ENCODE measurements around the gene SH2D3C. TPM values are rescaled to one million over a fixed set of nuclear protein-coding genes. Genes with fewer than 3 reads are reported as not detected.

Gene SH2D3C
- total and polyA plus RNA-seq, 2 of the 8 experiments (the other 6 are each of a cell fraction or from before 2014, with no cell fraction given): 6.4 to 8.1 TPM

DNA sequence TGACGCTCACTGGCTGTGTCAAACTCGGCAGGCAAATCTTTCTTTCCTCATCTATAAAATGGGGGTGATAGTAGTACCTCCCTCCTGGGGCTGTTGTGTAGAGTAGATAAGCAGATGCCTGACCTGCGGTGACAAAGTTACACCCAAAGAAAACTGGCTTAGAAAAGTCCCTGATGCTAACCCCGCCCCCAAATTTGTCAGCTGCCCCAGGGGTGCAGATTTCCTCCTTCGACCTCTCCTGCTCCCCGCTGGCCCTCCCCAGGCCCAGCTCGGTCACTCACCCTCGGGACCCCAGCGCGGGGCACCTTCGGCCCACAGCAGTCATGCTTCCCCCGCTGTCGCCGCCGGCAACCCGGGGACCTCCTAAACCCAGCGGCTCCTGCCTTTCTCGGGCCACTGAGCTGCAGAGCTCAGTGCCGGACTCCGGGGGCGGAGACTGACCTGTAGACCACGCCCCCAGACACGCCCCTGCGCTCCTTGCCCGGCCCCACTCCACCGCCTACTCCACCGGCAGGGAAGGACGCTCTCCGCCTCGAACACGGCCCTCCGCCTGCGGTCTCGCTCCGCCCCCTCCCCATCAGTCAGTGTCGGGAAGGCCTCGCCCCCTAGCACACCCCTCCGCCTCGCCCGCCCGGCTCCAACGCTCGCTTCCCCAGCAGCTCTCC, 7.4 kb downstream of the SH2D3C start (continued):
- TF ChIP-seq SUZ12 (IDR thresholded peaks at IDR 0.05; ENCODE audit: low read length): no peak
- no peak for TF ChIP-seq MAFK (IDR thresholded peaks at IDR 0.05; ENCODE audit: low read depth, low read length)
- TF ChIP-seq POLR2A (IDR thresholded peaks at IDR 0.05; ENCODE audit: control extremely low read depth in 1 of 2, low read depth in 2 of 2, low read length in 2 of 2): no peak
- no peak for TF ChIP-seq HDAC2 (IDR thresholded peaks at IDR 0.05; ENCODE audit: borderline replicate concordance in 1 of 2, low read depth in 2 of 2, low read length in 2 of 2)
- TF ChIP-seq FOSL1 (IDR thresholded peaks at IDR 0.05; ENCODE audit: insufficient read depth, low read depth, low read length): no peak
- TF ChIP-seq EGR1 (IDR thresholded peaks at IDR 0.05; ENCODE audit: borderline replicate concordance, low read depth, low read length): no peak
- 0 out of 2 replicates have a peak, but pooled peaks have one; percentile 33 for TF ChIP-seq TBP (IDR thresholded peaks at IDR 0.05; ENCODE audit: low read depth, low read length)
- TF ChIP-seq ATF2 (IDR thresholded peaks at IDR 0.05; ENCODE audit: low read length): no peak
- no peak for TF ChIP-seq RBBP5 (IDR thresholded peaks at IDR 0.05; ENCODE audit: borderline replicate concordance, low read depth, low read length)
- TF ChIP-seq TAF1 (IDR thresholded peaks at IDR 0.05; ENCODE audit: low read depth, low read length): no peak
- TF ChIP-seq CREB1 (IDR thresholded peaks at IDR 0.05): no peak; the same call in 1 of the 2 replicates
- TF ChIP-seq CHD1 (IDR thresholded peaks at IDR 0.05; ENCODE audit: low read depth, low read length): no peak
- peak; percentile 28 for TF ChIP-seq ASH2L (IDR thresholded peaks at IDR 0.05; ENCODE audit: low read length)
- TF ChIP-seq JUND (IDR thresholded peaks at IDR 0.05; ENCODE audit: low read length): no peak
- no peak for TF ChIP-seq SAP30 (IDR thresholded peaks at IDR 0.05; ENCODE audit: insufficient read depth, insufficient replicate concordance, low read length)
- TF ChIP-seq, protein P1, sequence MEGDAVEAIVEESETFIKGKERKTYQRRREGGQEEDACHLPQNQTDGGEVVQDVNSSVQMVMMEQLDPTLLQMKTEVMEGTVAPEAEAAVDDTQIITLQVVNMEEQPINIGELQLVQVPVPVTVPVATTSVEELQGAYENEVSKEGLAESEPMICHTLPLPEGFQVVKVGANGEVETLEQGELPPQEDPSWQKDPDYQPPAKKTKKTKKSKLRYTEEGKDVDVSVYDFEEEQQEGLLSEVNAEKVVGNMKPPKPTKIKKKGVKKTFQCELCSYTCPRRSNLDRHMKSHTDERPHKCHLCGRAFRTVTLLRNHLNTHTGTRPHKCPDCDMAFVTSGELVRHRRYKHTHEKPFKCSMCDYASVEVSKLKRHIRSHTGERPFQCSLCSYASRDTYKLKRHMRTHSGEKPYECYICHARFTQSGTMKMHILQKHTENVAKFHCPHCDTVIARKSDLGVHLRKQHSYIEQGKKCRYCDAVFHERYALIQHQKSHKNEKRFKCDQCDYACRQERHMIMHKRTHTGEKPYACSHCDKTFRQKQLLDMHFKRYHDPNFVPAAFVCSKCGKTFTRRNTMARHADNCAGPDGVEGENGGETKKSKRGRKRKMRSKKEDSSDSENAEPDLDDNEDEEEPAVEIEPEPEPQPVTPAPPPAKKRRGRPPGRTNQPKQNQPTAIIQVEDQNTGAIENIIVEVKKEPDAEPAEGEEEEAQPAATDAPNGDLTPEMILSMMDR (IDR thresholded peaks at IDR 0.05; ENCODE audit: control extremely low read depth in 1 of 3, insufficient read depth in 1 of 3, low read depth in 1 of 3, low read length in 3 of 3): no peak
- TF ChIP-seq SIRT6 (IDR thresholded peaks at IDR 0.05; ENCODE audit: low read length): no peak
